GM21390 (cell line): Measurements from ENCODE around the gene ZNF536.

Experiments
- ATAC-seq: cut with Tn5 transposase; IDR thresholded peaks from one replicate; pipeline ENCODE4 v1.9.1; 2021; ENCODE audit not compliant: unreplicated experiment

The ZNF536 gene

DNA sequence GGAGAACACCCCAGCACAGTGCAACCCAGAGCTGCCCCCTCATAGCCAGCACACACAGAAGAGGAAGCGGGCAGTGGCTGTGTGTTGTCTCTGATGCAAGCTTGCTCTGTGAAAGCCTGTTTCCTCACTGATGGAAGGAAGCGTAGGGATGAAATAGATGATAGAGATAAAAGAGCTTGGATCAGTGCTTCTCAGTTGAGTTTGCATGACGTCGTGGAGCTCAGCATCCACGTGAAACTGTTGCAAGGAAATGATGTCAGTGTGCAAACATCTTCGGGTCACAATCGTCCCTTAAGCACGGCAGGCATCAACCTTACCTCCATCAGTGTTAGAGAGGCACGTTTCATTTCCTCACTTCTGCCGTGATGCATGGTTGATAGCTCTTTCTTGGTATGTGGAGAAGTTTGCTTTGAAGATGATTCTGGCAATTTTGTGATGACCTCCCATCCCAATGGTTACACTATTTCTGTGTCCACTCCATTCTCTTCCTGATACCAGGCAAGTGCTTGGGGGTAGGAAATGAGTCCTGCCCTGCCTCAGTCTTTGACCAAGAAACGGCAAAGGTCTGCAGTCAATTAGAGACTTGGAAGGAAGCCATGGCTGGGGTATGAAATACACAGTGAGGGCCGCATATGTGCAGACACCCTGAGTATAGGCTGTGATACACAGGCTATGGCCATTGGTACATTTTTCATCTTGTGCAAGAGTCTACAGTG is 183.0 kb downstream of the ZNF536 start:
- ATAC-seq: no peak

DNA sequence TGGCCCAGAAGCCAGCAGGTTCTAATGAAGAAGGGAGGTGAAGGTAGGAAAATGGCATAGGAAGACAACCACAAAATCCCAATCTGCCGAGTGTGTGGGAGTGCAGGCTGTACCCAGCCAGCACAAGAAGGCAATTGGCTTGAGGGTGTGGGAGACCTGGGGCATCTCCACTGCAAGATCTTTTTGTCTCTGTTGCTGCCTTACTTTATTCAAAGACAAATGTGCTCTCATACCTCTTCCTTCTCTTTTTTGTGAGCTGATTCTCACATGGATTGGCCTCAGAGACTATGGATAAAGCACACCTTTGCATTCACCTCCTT is 183.6 kb downstream of the ZNF536 start:
- ATAC-seq: no peak

DNA sequence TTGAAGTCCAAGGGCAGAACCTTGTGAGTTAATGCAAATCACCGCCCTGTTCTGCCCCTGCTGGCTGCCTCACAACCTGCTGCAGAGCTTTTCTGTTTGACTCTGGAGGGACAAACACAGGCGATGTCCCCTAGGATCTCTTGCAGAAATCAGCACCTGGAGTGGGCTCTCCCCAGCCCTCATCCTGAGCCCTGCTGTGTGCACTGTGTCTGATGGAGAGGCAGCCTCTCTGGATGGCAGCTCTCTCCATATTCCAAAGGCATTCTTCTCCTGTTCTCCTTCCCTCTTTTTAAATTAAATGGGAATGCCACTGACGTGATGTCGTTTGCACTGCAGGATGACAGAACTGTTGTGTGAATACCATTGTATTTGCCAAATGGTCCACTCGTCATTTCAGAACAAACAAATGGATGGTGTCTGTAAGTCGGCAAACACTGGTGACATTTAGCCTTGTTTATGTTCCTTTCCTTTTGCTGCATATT is 184.1 kb downstream of the ZNF536 start:
- no peak for ATAC-seq

DNA sequence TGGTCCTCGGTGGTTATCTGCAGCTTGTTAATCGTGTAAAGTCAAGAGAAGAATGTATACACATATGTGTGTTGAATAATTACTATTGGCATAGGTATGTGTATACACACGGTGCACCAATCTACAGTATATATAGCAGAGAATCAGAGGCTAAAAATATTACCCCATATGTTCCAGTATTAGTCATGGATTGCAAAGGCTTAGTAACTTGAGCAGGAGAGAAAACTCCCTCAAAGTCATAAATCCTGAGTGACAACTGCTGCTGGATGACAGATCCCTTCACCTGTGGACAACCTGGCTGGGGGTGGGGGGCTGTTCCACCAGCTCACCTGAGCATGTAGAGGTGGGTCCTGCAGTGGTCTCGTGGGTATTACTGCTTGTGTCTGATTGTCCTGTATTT is 185.0 kb downstream of the ZNF536 start:
- no peak for ATAC-seq

- no peak for ATAC-seq
These were observed 185.9 kb downstream of the ZNF536 start for GRCh38 chr19:30557927-30558557.

DNA sequence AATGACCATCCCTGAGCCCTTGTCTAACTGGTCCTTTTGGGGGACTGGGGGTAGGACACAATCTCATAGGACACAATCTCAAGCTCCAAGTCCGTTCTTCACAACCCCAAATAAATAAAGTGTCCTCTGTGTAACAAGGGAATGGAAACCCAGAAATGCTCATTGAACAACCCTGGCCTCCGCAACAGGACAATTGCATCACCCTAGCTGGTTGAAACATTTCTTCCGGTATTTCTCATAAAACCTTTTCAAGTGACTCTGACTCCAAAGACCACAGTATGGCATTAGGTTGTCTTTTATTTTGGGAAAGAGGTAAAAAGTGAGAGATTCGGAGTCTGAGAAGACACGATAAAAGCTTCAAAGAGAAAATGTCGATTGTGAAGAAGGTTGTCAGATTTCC is 186.6 kb downstream of the ZNF536 start:
- ATAC-seq: no peak

DNA sequence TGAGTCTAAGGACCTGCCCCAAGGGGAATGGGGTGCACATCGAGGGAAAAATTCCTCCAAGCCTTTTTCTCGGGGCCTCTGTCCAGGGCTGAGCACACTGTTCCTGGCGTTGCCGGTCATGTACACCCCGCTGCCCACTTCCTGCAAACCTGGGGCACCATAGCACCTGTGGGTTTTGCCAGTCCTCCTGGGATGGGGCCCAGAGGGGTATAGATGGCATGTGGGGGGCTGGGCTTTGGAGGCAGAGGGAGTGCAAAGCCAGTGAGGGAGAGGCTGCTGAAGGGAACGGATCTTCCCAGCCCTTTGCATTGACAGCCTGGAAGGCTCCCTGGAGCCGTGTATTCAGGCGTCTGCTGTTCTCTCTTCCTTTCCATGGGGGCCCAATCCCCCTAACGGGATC is 187.3 kb downstream of the ZNF536 start:
- no peak for ATAC-seq

DNA sequence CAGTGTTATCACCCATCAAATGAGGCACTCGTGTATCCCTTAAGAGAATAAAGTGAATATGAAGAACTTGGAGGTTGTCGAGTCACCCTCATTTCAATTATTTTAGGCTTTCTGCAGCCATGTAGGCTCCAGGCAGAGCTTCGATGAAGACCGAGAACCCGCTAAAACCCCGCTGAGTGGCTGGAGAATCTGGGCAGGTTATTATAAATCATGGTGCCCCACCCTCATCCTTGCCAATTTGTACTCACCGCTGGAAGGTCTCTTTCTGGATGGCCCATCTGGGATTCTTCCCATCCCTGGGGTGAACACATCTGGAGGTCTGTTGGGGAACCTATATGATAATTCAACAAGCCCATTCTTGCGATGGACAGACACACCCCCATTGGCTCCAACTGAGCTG is 190.8 kb downstream of the ZNF536 start:
- no peak for ATAC-seq

- ATAC-seq: no peak
These were observed 191.5 kb downstream of the ZNF536 start for GRCh38 chr19:30563691-30564090.

DNA sequence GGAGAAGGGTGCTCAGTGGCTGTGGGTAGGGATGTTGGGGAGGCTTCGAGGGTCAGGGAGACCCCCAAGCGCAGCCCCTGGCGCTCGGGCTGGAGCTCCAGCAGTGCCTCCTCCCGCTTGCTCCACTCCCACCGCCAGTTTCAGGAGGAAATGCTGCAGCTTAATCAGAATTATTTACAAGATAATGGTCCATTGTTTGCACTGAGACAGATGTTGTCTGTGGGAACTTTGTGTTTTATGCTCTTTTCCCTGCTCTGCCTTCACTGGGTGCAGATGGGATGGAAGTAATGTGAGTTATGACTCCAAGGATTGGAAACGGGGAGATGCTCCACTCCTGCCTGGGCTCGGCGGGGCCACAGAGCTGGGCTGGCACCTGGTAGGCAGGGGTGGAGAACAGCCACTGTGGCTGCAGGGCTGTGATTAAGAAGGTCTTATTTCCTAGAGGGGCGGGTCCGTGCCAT is 192.4 kb downstream of the ZNF536 start:
- ATAC-seq: no peak

GRCh38 chr19:30565636-30566035 is 193.5 kb downstream of the ZNF536 start:
- ATAC-seq: no peak

- ATAC-seq: no peak
These were observed 194.7 kb downstream of the ZNF536 start for GRCh38 chr19:30566681-30567420.

DNA sequence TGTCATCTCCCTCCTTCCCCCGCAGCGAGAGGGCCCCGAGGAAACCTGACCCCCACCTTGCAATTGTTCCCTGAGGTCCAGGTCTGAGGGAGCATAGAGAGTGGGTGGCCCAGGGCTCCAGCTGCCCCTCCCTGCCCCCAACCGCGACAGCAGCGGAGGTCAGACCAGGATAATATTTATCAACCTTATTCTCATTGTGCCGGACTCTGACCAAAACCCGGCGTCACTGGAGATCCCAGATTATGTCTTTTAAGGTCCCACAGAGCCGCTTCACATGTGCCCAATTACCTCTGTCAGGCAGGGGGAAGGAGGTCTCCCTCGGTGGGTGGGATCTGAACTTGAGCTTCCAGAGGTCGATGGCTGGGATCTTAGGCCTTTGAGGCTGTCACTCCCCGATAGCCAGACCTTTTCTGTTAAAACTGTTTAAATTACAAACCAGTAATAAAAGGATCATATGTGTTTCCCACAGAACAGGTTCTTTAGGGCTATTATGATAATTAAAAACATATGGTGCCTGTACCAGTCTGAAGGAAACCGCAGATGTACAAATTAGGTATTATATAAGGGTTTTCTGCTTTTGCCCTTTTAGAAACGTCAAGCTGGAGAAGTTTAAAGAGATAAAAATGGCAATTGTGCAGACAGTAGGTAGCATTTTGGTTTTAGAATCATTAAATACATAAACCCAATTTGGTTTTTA is 195.5 kb downstream of the ZNF536 start:
- no peak for ATAC-seq

GRCh38 chr19:30570194-30570593 is 198.0 kb downstream of the ZNF536 start:
- no peak for ATAC-seq

- no peak for ATAC-seq
These were observed 205.4 kb downstream of the ZNF536 start for GRCh38 chr19:30577551-30578105.

DNA sequence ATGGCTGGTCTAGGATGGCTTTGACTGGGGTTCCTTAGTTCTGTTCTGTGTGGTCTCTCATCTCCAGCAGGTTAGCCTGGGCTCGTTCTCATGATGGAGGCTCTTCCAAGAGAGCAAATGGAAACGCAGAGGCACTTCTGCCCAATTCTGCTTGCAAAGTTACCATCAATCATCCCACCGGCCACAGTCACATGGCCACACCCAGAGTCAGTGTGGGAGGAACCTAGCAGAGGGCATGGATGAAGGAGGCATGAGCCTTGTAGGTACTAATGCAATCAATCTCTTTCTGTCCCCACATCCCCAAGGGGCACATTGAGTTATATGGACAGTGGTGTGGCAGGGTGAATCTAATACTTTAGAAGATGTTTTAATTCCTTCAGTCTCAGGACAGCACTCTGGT is 207.2 kb downstream of the ZNF536 start:
- no peak for ATAC-seq

GRCh38 chr19:30580673-30581072 is 208.5 kb downstream of the ZNF536 start:
- ATAC-seq: no peak

- no peak for ATAC-seq
These were observed 211.9 kb downstream of the ZNF536 start for GRCh38 chr19:30584090-30584489.

- ATAC-seq: no peak
These were observed 215.7 kb downstream of the ZNF536 start for GRCh38 chr19:30587869-30588268.

DNA sequence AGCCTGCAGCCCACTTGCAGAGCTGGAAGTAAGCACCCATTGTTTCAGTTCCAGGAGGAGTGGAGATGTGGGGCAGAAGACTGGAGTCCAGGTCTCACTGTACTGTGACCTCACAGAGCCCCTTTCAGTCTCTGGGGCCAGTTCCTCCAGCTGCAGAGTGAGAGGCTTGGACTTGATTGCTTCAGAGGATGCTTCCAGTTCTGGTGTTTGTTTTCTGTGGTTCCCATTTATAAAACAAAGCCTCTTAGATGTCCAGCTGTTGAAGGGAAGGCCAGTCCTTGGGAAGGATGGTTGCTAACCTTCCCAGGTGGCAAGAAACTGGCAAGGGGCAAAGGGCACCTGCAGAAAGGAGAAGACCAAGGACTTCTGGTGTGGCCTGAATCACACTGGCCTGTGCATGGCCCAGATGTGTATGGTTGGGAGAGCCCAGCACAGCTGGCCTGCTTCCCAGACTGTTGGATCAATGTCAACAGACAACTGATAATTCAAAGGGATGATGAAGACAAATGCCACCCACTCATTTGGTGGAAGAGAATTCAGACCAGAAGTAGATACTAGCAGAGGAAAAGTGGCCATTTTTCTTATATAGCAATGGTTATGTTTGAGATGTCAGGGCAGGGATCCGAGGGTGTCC is 218.5 kb downstream of the ZNF536 start:
- ATAC-seq: no peak

- ATAC-seq: no peak
These were observed 221.2 kb downstream of the ZNF536 start for GRCh38 chr19:30593356-30593755.
